Measurements from ENCODE around the gene TLCD5. TPM values are rescaled to one million over a fixed set of nuclear protein-coding genes. Genes with fewer than 3 reads are reported as not detected.

TLCD5 gene
- total and polyA plus RNA-seq, 2 donors from 2014 or later, result 4.9 to 6.0 TPM

- H3K4me3 ChIP-seq (ENCODE audit: low read length in 3 of 3), result no peak overlapping the region
- H3K36me3 ChIP-seq (ENCODE audit: control insufficient read depth in 2 of 3, insufficient read depth in 3 of 3, low read length in 3 of 3), result no peaks in the 10 kb centered on the region
- FAIRE-seq, result no peak
- intact Hi-C loops (cut with DNase I), result no loop called here
- no peaks in the 10 kb centered on the region for H3K9me3 ChIP-seq (ENCODE audit: control insufficient read depth in 2 of 3, insufficient read depth in 1 of 3, low read length in 3 of 3)
- TF ChIP-seq CTCF (IDR thresholded peaks at IDR 0.05; ENCODE audit: borderline replicate concordance, extremely low read depth, insufficient read depth), result no peak
- no peak overlapping the region for H3K27ac ChIP-seq (ENCODE audit: low read depth in 2 of 2, low read length in 2 of 2)
- no peaks in the 10 kb centered on the region for H3K27me3 ChIP-seq (ENCODE audit: control insufficient read depth, insufficient read depth, low read length)
- DNase-seq, result no peak
- H3K4me1 ChIP-seq (ENCODE audit: control insufficient read depth in 2 of 3, insufficient read depth in 2 of 3, low read depth in 1 of 3, low read length in 3 of 3), result no peaks in the 10 kb centered on the region
- no peak overlapping the region for H3K9ac ChIP-seq (ENCODE audit: low read length in 3 of 3)
Measured at GRCh38 chr11:120310870-120311269, 14.2 kb upstream of the TLCD5 start.

- Histone ChIP-seq H3K36me3 (ENCODE audit: control insufficient read depth in 2 of 3, insufficient read depth in 3 of 3, low read length in 3 of 3) (no peaks in the 10 kb centered on the region), H3K27me3 (ENCODE audit: control insufficient read depth, insufficient read depth, low read length) (no peaks in the 10 kb centered on the region), H3K9ac (ENCODE audit: low read length in 3 of 3) (no peak overlapping the region), H3K9me3 (ENCODE audit: control insufficient read depth in 2 of 3, insufficient read depth in 1 of 3, low read length in 3 of 3) (no peaks in the 10 kb centered on the region), H3K27ac (ENCODE audit: low read depth in 2 of 2, low read length in 2 of 2) (no peak overlapping the region), H3K4me3 (ENCODE audit: low read length in 3 of 3) (no peak overlapping the region), H3K4me1 (ENCODE audit: control insufficient read depth in 2 of 3, insufficient read depth in 2 of 3, low read depth in 1 of 3, low read length in 3 of 3) (no peaks in the 10 kb centered on the region)
- DNase-seq (no peak), FAIRE-seq (no peak)
- intact Hi-C loops (cut with DNase I), result no loop called here
- TF ChIP-seq CTCF (IDR thresholded peaks at IDR 0.05; ENCODE audit: borderline replicate concordance, extremely low read depth, insufficient read depth), result no peak
Measured at GRCh38 chr11:120314861-120315260, 10.2 kb upstream of the TLCD5 start.

GRCh38 chr11:120316880-120317688, 8.0 kb upstream of the TLCD5 start:
- no peaks in the 10 kb centered on the region for H3K4me1 ChIP-seq (ENCODE audit: control insufficient read depth in 2 of 3, insufficient read depth in 2 of 3, low read depth in 1 of 3, low read length in 3 of 3)
- H3K4me3 ChIP-seq (ENCODE audit: low read length in 3 of 3), result no peak overlapping the region
- no peak for FAIRE-seq

More at GRCh38 chr11:120316880-120317688, 8.0 kb upstream of the TLCD5 start:
- H3K27ac ChIP-seq (ENCODE audit: low read depth in 2 of 2, low read length in 2 of 2), result no peak overlapping the region
- no peak for TF ChIP-seq CTCF (IDR thresholded peaks at IDR 0.05; ENCODE audit: borderline replicate concordance, extremely low read depth, insufficient read depth)
- H3K9ac ChIP-seq (ENCODE audit: low read length in 3 of 3), result no peak overlapping the region
- no peaks in the 10 kb centered on the region for H3K9me3 ChIP-seq (ENCODE audit: control insufficient read depth in 2 of 3, insufficient read depth in 1 of 3, low read length in 3 of 3)
- intact Hi-C loops (cut with DNase I), result no loop called here
- DNase-seq, result peak in 2 of 5 donors; percentile 78 to 91
- no peaks in the 10 kb centered on the region for H3K36me3 ChIP-seq (ENCODE audit: control insufficient read depth in 2 of 3, insufficient read depth in 3 of 3, low read length in 3 of 3)
- no peaks in the 10 kb centered on the region for H3K27me3 ChIP-seq (ENCODE audit: control insufficient read depth, insufficient read depth, low read length)
